ENCODE results near the gene VPS8. TPM values are rescaled to one million over a fixed set of nuclear protein-coding genes. Genes with fewer than 3 reads are reported as not detected.

Gene VPS8
- total RNA-seq, 1 experiment from 2014 or later: 39.7 TPM

DNA sequence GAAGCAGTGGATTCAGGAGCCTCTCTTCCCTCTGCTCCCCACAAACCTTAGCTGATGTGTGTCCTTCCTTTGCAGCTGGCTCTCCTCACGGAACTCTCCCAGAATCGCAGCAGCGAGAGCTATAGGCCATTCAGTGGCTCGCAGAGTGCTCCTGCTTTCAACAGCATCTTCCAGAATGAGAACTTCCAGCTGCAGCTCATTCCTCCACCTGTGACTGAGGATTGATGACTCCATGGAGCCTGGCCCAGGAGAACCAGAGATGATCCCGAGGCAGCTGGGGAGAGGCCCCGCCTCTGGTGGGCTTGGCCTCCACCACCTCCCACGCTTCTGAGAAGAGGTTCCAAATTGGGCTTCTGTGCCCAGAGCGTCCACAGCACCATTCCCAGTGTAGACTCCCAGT, 239.8 kb downstream of the VPS8 start:
- Histone ChIP-seq H2BK20ac (ENCODE audit: low read depth, low read length, poor library complexity, severe bottlenecking) (no peak overlapping the region), H3K14ac (ENCODE audit: insufficient read depth, low read length) (no peak overlapping the region), H3T11ph (ENCODE audit: low read length) (no peak overlapping the region), H4K91ac (ENCODE audit: insufficient read length, low read depth, low read length) (no peak overlapping the region), H2AFZ (ENCODE audit: low read length) (no peak overlapping the region), H3K27me3 (ENCODE audit: insufficient read depth, low read length) (no peaks in the 10 kb centered on the region), H3K18ac (ENCODE audit: insufficient read length, low read depth, low read length) (no peak overlapping the region), H3K79me2 (ENCODE audit: insufficient read depth, low read length) (no peaks in the 10 kb centered on the region), H2BK120ac (ENCODE audit: low read depth, low read length, poor library complexity, severe bottlenecking) (no peak overlapping the region), H3K23ac (ENCODE audit: insufficient read length, low read depth, low read length) (no peak overlapping the region), H4K8ac (replicated peaks; ENCODE audit: insufficient read length, low read depth, low read length) (no peak overlapping the region), H2AK5ac (ENCODE audit: insufficient read length, low read length) (no peak overlapping the region), H2BK12ac (ENCODE audit: insufficient read length, low read depth, low read length) (no peak overlapping the region), H3K9ac (ENCODE audit: extremely low read depth, insufficient read length, low read length) (no peak overlapping the region), H2BK5ac (ENCODE audit: insufficient read length, low read length) (no peak overlapping the region), H3K56ac (ENCODE audit: insufficient read length, low read depth, low read length) (no peak overlapping the region), H3K9me3 (ENCODE audit: control insufficient read depth, low read depth, low read length) (no peaks in the 10 kb centered on the region), H3K4ac (ENCODE audit: low read depth, low read length) (no peak overlapping the region), H2BK15ac (ENCODE audit: low read depth, low read length) (no peak overlapping the region), H4K20me1 (ENCODE audit: control insufficient read depth, insufficient read depth, insufficient read length) (no peaks in the 10 kb centered on the region), H3K23me2 (ENCODE audit: insufficient read length, low read depth, low read length, poor library complexity, severe bottlenecking) (no peaks in the 10 kb centered on the region), H3K4me1 (ENCODE audit: insufficient read depth, low read length) (no peaks in the 10 kb centered on the region), H4K5ac (ENCODE audit: insufficient read length, low read depth, low read length) (no peak overlapping the region), H3K4me2 (ENCODE audit: insufficient read depth, insufficient read length, low read length) (no peak overlapping the region), H3K79me1 (ENCODE audit: insufficient read depth, low read depth, low read length, poor library complexity, severe bottlenecking) (no peaks in the 10 kb centered on the region), H3K27ac (ENCODE audit: insufficient read length, low read depth, low read length) (no peak overlapping the region)
- H3K36me3 Mint-ChIP-seq (ENCODE audit: insufficient read depth in 1 of 3, low read depth in 3 of 3): peaks cover 12 to 51% (median 32%) of the 10 kb centered on the region in 3 experiments
- no peak overlapping the region for H3K27ac Mint-ChIP-seq
- DNase-seq: no peak
- H3K4me3 Mint-ChIP-seq: no peak overlapping the region
- H3K9me3 Mint-ChIP-seq: peaks cover 0 to 3% of the 10 kb centered on the region in 2 experiments; a peak in 1 of 5 replicates
- WGBS (ENCODE audit: extremely low coverage, insufficient read length, low lambda C conversion rate): no CpG with 5 or more reads among the region's 8 CpGs
- TF ChIP-seq, protein P1, sequence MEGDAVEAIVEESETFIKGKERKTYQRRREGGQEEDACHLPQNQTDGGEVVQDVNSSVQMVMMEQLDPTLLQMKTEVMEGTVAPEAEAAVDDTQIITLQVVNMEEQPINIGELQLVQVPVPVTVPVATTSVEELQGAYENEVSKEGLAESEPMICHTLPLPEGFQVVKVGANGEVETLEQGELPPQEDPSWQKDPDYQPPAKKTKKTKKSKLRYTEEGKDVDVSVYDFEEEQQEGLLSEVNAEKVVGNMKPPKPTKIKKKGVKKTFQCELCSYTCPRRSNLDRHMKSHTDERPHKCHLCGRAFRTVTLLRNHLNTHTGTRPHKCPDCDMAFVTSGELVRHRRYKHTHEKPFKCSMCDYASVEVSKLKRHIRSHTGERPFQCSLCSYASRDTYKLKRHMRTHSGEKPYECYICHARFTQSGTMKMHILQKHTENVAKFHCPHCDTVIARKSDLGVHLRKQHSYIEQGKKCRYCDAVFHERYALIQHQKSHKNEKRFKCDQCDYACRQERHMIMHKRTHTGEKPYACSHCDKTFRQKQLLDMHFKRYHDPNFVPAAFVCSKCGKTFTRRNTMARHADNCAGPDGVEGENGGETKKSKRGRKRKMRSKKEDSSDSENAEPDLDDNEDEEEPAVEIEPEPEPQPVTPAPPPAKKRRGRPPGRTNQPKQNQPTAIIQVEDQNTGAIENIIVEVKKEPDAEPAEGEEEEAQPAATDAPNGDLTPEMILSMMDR (conservative IDR thresholded peaks at IDR 0.05): no peak
- no peaks in the 10 kb centered on the region for H3K27me3 Mint-ChIP-seq (ENCODE audit: low read depth)
- no peaks in the 10 kb centered on the region for H3K4me1 Mint-ChIP-seq
